GM21529 (cell line): ENCODE results near the gene HIVEP3.

Experiments
- ATAC-seq: cut with Tn5 transposase; IDR thresholded peaks from one replicate; pipeline ENCODE4 v1.9.1; 2021; ENCODE audit not compliant: unreplicated experiment

HIVEP3 gene

DNA sequence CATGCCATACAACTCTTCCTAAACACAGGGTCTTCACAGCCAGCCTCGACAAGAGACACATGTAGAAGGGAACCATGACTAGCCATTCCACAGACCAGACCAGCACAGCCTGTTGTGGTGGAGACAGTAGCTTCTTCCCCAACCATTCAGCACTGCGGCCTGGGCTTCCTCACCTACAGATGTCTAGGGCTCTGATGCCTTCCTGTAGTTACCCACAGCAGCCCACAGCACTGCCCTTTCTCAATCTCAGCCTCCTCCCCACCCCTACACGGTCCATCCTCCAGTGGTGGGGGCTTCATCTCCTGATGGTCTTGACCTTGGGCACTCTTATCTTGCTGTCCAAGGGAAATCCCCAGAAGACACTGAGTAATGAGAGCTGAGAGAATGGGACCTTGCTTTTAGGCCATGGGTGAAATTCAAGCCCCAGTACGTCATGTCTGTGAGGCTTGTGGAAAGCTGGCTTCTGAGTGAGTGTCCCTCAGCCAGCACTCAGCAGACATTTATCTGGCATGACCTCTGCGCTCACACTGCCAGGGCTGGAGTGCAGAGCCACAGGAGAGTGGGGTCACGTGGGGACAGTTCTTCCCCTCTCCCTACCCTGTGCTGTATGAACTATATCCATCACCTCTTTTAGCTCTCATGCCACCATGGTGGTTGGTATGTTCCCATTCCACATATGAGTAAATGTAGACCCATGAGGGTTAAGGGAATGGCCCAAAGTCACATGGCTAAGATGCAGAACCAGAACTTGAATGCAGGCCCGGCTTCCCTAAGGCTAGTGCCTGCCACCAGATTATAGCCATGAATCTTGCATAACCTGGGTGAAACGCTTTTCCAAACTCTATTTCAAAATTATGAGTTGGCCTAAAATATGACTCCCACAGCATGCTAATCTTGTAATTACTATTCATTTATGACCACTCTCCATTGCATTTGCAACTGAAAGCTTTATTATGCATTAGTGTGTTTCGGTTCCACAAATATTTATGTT is 104.7 kb downstream of the HIVEP3 start:
- ATAC-seq = no peak

DNA sequence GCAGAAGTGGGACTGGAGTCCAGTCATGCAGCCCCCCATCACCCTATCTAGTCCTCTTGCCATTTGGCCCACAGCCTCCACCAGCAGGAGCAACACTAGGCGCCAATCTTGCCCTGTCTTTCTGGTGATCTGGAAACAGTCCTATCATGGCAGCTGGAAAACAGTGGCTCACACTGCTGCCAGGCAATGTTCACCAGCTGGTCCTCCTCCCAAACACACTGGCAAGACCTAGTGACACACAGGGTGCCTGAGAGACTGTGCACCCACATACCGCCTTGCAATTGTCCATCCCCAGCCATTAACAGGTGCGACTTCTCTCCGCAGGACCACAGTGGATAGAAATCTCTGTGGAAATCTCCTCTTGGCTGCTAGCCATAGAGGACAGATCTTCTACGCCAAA is 105.5 kb downstream of the HIVEP3 start:
- ATAC-seq = no peak

- ATAC-seq = no peak
Measured at GRCh38 chr1:41812453-41812852, 106.3 kb downstream of the HIVEP3 start.

- ATAC-seq = no peak
Measured at GRCh38 chr1:41812051-41812450, 106.7 kb downstream of the HIVEP3 start.

- no peak for ATAC-seq
Measured at GRCh38 chr1:41811051-41811795, 107.5 kb downstream of the HIVEP3 start.

DNA sequence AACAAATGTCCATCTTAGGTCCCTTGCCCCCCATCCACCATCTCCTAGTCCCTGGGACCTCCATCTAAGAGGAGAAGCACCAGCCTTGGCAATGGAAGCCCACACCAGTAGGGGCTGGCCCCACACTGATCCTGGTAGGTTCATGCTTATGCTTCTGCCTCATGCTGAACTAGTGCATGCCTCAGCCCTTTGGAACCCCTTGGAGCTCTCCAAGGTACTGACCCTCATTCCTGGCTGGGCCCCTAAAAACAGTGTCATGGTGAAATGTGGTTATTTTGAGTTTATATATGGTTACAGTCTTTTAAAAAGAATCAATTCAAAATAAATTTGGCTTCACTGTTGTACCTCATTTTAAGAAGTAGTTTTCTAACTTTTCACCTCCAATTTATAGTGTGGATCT is 108.3 kb downstream of the HIVEP3 start:
- no peak for ATAC-seq

DNA sequence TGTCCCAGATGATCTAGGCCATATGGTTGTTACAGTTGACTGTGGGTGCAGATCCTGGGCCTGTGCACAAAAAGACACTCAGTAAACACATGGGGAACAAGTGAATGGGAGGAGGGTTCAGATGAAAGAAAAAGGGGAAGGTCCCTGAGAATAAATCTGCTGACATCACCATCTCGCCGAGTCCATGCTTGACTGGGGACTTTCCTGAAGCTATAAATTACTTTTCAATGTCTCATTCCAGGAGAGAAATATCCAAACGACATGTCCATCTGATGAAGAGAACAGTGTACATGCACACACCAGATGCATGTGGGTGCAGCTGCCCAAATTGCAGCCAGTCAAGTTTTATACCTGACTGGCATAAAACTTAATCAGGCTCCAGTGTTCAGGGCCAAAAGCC is 109.0 kb downstream of the HIVEP3 start:
- ATAC-seq = no peak

DNA sequence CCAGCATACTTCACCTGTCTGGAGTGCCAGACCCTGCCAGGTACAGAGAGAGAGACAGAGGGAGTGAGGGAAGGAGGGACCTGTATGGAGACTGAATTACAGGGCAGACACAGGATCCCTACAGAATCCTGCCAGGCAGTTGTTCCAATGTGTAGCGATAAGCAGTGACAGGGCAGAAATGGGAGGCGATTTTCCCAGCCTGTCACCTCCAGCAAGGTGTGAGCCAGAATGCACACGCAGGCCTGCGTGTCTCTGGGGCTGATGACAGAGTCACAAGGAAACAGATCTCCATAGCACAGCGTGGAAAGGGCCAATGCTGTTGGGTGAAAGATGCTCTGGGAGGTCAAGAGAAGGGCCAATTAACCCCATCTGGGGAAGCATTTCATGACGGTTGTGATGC is 111.3 kb downstream of the HIVEP3 start:
- no peak for ATAC-seq

DNA sequence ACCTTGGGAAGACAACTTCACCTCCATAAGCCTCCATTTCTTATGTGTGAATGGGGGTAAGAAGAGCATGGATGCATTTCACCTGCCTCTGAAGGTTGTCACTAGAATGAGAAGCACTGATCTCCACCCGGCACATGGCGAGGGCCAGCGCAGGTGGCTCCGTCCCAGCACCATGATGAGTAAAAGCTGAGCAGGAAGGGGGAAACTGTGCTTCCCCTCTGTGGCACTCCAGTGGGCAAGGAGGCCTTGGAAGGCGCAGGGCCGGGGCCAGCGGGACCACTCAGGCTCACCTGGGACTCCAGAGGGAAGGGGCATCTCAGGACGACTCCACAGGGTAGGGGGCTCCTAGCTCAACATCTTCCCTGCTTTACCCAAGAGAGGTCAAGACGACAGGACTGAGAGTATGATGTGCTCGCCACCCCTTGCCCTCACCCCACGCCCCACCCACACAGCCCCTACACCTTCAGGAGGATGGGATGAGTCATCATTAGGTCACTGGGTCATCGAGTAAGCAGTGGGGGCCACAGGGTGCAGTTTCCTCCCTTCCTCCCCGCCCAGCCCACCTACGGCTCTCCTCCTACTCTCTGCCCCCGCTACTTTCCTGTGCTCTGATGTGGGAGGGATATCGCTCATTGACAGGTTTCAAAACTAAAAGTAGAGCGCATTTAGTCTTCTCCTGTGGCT is 112.1 kb downstream of the HIVEP3 start:
- ATAC-seq = no peak

DNA sequence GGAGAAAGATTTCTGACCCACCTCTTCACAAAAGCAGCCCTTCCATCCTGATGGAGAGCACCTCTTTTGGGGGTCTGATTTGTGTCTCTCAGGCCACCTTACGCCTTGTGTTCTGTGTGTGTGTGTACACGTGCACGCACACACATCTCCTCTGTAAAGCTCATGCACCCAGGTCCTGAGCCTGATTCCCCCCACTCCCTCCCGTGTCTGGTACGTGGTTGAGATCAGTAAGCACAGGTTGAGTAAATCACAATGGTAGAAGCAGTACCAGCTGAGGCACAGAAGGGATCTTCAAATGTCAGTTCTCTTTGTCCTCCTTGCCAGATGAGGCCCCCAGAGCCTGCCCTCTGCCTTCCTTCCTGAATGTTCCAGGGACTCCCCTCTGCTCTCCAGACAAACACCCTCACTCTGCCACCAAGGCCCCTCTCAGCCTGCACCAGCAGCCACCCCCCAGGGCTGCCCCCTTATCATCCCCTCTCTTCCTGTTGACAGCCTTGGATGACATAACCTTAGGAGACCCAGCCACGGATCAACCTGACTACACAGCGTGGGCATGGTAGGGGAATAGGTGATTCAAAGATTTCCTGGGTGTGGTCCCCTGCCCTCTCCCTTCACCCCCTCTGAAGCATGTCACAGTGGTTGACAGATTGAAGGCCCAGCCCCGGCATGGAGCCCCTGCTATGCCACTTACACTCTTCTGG is 112.8 kb downstream of the HIVEP3 start:
- ATAC-seq = no peak

DNA sequence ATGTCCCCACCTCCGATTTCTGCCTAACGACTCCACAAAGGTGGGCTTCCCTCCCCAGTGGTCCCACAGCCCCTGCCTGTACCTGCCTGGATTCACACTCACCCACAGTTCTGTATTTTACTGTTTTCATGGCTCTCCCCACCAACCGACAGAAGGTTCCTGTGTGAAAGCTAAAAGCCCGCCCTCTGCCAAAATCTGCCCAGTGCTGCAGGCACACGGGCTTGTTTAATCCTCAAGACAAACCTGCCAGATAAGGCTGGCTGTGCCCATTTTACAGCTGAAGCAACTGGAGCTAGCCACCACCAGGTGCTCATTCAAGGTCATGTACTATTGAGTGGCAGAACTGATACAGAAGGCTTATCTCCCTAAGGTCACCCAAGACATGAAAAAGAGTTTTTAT is 114.5 kb downstream of the HIVEP3 start:
- no peak for ATAC-seq

DNA sequence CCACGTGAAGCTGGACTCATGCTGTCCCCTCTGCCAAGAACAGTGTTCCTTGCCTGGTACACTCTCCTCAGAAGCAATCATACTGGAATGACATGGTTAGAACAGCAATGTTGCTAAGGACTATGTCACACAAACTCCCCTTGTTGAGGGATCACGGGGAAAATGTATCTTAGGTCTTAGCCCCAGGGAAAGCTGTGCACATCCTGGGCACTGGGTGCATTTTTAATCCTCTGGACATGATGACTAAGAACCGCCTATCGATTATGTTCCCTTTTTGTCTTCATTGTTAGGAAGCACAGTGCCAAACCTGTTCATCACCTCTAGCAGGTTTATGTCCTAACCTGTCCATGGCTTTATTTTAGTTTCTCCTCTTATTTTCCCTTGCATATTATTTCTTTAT is 115.1 kb downstream of the HIVEP3 start:
- ATAC-seq = no peak

- ATAC-seq = no peak
Measured at GRCh38 chr1:41802532-41803501, 115.9 kb downstream of the HIVEP3 start.

GRCh38 chr1:41800311-41800829 is 118.4 kb downstream of the HIVEP3 start:
- peak; percentile 55 for ATAC-seq

DNA sequence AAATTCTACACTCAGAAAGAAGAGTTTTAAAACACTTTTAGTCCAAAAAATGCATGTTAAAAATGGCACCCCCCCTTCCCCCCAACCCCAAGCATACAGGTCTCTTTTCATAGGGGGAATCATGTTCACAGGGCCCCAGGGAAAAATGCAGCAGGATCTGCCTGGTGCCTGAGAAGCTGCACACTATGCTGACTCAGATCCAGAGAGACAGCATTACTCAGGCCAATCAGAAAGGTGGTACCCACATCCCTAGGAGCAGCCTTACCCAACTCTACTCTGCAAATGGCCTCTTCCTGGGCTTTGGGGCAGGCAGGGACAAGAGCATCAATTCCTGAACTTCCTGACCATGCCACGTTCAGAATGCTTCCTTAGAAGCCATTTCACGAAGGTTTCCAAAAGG is 119.0 kb downstream of the HIVEP3 start:
- no peak for ATAC-seq

- no peak for ATAC-seq
Measured at GRCh38 chr1:41799205-41799604, 119.5 kb downstream of the HIVEP3 start.

DNA sequence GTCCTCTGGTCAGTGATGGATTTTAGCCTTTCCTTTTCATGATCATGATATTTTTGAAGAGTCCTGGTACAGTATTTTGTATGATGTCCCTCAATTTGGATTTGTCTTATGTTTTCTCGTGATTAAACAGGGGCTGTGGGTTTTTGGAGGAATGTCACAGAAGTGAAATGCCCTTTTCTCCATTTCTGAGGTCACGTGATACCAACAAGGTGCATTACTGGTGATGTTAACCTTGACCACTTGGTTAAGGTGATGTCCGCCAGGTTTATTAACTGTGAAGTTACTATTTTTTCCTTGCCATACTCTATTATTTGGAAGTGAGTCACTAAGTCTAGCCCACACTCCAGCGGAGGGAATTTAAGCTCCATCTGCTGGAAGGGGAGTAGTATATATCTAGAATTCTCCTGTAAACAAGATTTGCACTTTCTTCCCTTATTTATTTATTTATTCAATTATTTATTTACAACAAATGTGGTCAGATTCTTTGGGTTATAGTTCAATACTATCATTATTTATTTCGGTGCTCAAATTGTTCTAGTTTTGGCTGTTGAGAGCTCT is 123.4 kb downstream of the HIVEP3 start:
- ATAC-seq = no peak

GRCh38 chr1:41794031-41794430 is 124.7 kb downstream of the HIVEP3 start:
- no peak for ATAC-seq

DNA sequence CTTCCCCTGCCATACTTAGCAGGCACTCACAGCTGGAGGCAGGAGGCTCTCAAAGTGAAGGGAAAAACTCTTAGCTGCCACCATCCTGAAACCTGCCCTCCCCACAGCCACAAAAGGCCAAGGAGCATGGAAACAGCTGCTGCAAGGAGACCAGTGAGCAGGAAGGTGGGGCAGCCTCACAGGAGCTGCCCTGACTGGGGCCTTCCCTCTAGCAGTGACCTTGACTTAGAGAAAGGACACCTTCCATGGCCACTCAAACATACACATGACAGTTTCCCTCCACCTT is 126.3 kb downstream of the HIVEP3 start:
- ATAC-seq = no peak
